ENCODE results near the gene PPM1A. TPM values are rescaled to one million over a fixed set of nuclear protein-coding genes. Genes with fewer than 3 reads are reported as not detected.

Gene PPM1A
- total RNA-seq, 4 donors from 2014 or later = 40.4 to 60.2 (median 53.6) TPM

- H3K4me1 ChIP-seq = peaks cover 3 to 9% (median 5%) of the 10 kb centered on the region in 4 donors
- no peaks in the 10 kb centered on the region for H3K9me3 ChIP-seq
- intact Hi-C loops (cut with DNase I) = no loop called here
- H3K27me3 ChIP-seq = no peaks in the 10 kb centered on the region
- WGBS = 89% methylated on average over 4 of the region's 4 CpGs
- DNase-seq (ENCODE audit: extremely low spot score) = no peak
- H3K36me3 ChIP-seq = no peaks in the 10 kb centered on the region
- H3K27ac ChIP-seq (replicated peaks in 1 of 4) = no peak overlapping the region
- TF ChIP-seq EP300 (IDR thresholded peaks at IDR 0.05) (no peak), POLR2AphosphoS5 (IDR thresholded peaks at IDR 0.05) (no peak), POLR2A (IDR thresholded peaks at IDR 0.05; ENCODE audit: low read depth) (no peak), CTCF (IDR thresholded peaks at IDR 0.05) (no peak)
- no peak overlapping the region for H3K4me3 ChIP-seq
Measured at GRCh38 chr14:60348211-60348610, 99.2 kb downstream of the PPM1A start.

Other genes with a start within 250 kb of the PPM1A start
- 10 to 100 TPM; 18.7 to 34.5 (median 26.3) TPM for gene PCNX4, start 157.3 kb upstream of the PPM1A start, total RNA-seq
- gene DHRS7, start 83.8 kb upstream of the PPM1A start, total RNA-seq = 10 to 100 TPM; 46.1 to 70.5 (median 59.5) TPM
- gene C14orf39, start 236.8 kb downstream of the PPM1A start, total RNA-seq = 1 to 10 TPM in 1 of 4 donors, under 1 TPM in 2, not detected in 1; 0.29 to 3.7 (median 0.50) TPM